T follicular helper cell (primary cell): Measurements from ENCODE around the gene MEAF6.
"Not testable (repeated sequence)": the region's sequence is repeated elsewhere in the genome, so short reads cannot be mapped to it uniquely, and the experiment has no call there.

Experiments used
- DNase-seq: peaks from one replicate; pipeline ENCODE4 v3.0.0-alpha.2; 2020; ENCODE audit warnings: low read depth
- total RNA-seq, 2 experiments: gene quantifications; one replicate each; lab custom pipeline; 2026; lab: John Stamatoyannopoulos, UW

MEAF6 gene
- 79.4 to 84.2 reads per million in 2 experiments for total RNA-seq

GRCh38 chr1:37514350-37515184 is at the start of gene MEAF6:
MEAF6 (minus strand) TSS chr1:37514766; CDS start chr1:37514746, 20 bp downstream.
- DNase-seq: peak; percentile 77

GRCh38 chr1:37562984-37563383 is 48.4 kb upstream of the MEAF6 start:
- no peak for DNase-seq

- DNase-seq: peak; percentile 6
Measured at GRCh38 chr1:37561133-37562132, 46.9 kb upstream of the MEAF6 start.

GRCh38 chr1:37560401-37561132 is 46.0 kb upstream of the MEAF6 start:
- no peak for DNase-seq

GRCh38 chr1:37559957-37560379 is 45.4 kb upstream of the MEAF6 start:
- not testable (repeated sequence) for DNase-seq

- no peak for DNase-seq
Measured at GRCh38 chr1:37559080-37559479, 44.5 kb upstream of the MEAF6 start.

- no peak for DNase-seq
Measured at GRCh38 chr1:37558411-37558810, 43.8 kb upstream of the MEAF6 start.

GRCh38 chr1:37557402-37557801 is 42.8 kb upstream of the MEAF6 start:
- DNase-seq: no peak

GRCh38 chr1:37556712-37557196 is 42.2 kb upstream of the MEAF6 start, which contains the start of gene DNALI1:
DNALI1 (plus strand) TSS chr1:37556940; CDS start chr1:37556995, 55 bp downstream.
- no peak for DNase-seq

GRCh38 chr1:37553927-37554808 is 39.6 kb upstream of the MEAF6 start, which contains the start of gene SNIP1:
SNIP1 (minus strand) TSS chr1:37554293; CDS start chr1:37554229, 64 bp downstream.
- peak; percentile 88 for DNase-seq

- DNase-seq: no peak
Measured at GRCh38 chr1:37553598-37553926, 39.0 kb upstream of the MEAF6 start.

GRCh38 chr1:37549341-37549740 is 34.8 kb upstream of the MEAF6 start:
- no peak for DNase-seq

- no peak for DNase-seq
Measured at GRCh38 chr1:37545019-37545418, 30.5 kb upstream of the MEAF6 start.

- DNase-seq: no peak
Measured at GRCh38 chr1:37544530-37544929, 30.0 kb upstream of the MEAF6 start.

- no peak for DNase-seq
Measured at GRCh38 chr1:37540036-37540785, 25.6 kb upstream of the MEAF6 start.

GRCh38 chr1:37539154-37539553 is 24.6 kb upstream of the MEAF6 start:
- not testable (repeated sequence) for DNase-seq

GRCh38 chr1:37537378-37537777 is 22.8 kb upstream of the MEAF6 start:
- no peak for DNase-seq

- DNase-seq: no peak
Measured at GRCh38 chr1:37533317-37534093, 18.9 kb upstream of the MEAF6 start.
